RWPE2 (cell line): ENCODE results near the gene PSAP.

Experiments
- ATAC-seq: fragments of 200-7000 bp; cut with Tn5 transposase; 3 replicates; pipeline ENCODE4 v1.9.1; 2021; ENCODE audit warnings: low read depth
- DNase-seq: peaks from one replicate; pipeline ENCODE4 v3.0.0-alpha.2; 2020; ENCODE audit warnings: low spot score
- H3K27ac ChIP-seq: fragments of 450-650 bp; 2 replicates; pipeline ENCODE4 v1.5.1; 2017; ENCODE audit warnings: mild to moderate bottlenecking; ENCODE audit not compliant: poor library complexity, severe bottlenecking
- H3K27me3 ChIP-seq: fragments of 250-450 bp; sonication (Bioruptor Pico); 2 replicates; pipeline ENCODE4 v1.5.1; 2021; ENCODE audit warnings: mild to moderate bottlenecking, moderate library complexity; ENCODE audit not compliant: insufficient read depth, poor library complexity, severe bottlenecking
- H3K36me3 ChIP-seq: fragments of 250-450 bp; sonication (Bioruptor Pico); 2 replicates; pipeline ENCODE4 v1.5.1; 2020; ENCODE audit warnings: low read depth, mild to moderate bottlenecking, moderate library complexity
- H3K4me1 ChIP-seq: fragments of 250-450 bp; sonication (Bioruptor Pico); 2 replicates; pipeline ENCODE4 v1.5.1; 2021; ENCODE audit warnings: mild to moderate bottlenecking, moderate library complexity; ENCODE audit not compliant: insufficient read depth, poor library complexity, severe bottlenecking
- H3K4me3 ChIP-seq: fragments of 250-450 bp; sonication (Bioruptor Pico); 2 replicates; pipeline ENCODE4 v1.5.1; 2021; ENCODE audit warnings: mild to moderate bottlenecking, moderate library complexity; ENCODE audit not compliant: severe bottlenecking
- H3K9me3 ChIP-seq: fragments of 250-450 bp; sonication (Bioruptor Pico); 2 replicates; pipeline ENCODE4 v1.5.1; 2021; ENCODE audit warnings: mild to moderate bottlenecking, moderate library complexity; ENCODE audit not compliant: severe bottlenecking
- TF ChIP-seq, protein P1 (sequence below): fragments of 450-650 bp; IDR thresholded peaks from one replicate; pipeline ENCODE4 v1.5.1; 2017; ENCODE audit warnings: mild to moderate bottlenecking, moderate library complexity; ENCODE audit not compliant: poor library complexity, severe bottlenecking

The PSAP gene

DNA sequence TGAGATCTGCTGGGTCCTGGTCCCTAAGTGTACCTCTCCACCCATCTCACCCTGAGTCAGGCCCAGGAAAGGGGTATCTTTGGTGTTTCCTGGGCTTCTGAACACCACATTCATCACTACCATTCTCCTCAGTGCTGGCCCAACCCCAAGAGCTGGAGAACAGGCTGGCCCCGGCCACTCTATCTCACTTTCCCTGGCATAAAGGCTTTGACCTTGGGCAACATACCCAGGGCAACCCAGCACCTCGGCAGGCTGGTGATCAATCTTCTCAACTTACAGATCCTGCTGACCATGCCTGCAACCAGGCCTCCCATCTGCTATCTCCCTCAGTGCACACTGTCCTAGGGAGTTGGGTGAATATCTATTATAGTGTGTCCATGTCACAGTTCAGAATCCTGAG, 79.8 kb downstream of the PSAP start:
- ATAC-seq (no peak), DNase-seq (no peak)
- Histone ChIP-seq H3K27me3 (no peaks in the 10 kb centered on the region), H3K9me3 (no peaks in the 10 kb centered on the region), H3K27ac (peak overlapping the region; percentile 27), H3K4me1 (peaks cover 52% of the 10 kb centered on the region), H3K4me3 (no peak overlapping the region), H3K36me3 (no peaks in the 10 kb centered on the region)
- TF ChIP-seq, protein P1, sequence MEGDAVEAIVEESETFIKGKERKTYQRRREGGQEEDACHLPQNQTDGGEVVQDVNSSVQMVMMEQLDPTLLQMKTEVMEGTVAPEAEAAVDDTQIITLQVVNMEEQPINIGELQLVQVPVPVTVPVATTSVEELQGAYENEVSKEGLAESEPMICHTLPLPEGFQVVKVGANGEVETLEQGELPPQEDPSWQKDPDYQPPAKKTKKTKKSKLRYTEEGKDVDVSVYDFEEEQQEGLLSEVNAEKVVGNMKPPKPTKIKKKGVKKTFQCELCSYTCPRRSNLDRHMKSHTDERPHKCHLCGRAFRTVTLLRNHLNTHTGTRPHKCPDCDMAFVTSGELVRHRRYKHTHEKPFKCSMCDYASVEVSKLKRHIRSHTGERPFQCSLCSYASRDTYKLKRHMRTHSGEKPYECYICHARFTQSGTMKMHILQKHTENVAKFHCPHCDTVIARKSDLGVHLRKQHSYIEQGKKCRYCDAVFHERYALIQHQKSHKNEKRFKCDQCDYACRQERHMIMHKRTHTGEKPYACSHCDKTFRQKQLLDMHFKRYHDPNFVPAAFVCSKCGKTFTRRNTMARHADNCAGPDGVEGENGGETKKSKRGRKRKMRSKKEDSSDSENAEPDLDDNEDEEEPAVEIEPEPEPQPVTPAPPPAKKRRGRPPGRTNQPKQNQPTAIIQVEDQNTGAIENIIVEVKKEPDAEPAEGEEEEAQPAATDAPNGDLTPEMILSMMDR = no peak

DNA sequence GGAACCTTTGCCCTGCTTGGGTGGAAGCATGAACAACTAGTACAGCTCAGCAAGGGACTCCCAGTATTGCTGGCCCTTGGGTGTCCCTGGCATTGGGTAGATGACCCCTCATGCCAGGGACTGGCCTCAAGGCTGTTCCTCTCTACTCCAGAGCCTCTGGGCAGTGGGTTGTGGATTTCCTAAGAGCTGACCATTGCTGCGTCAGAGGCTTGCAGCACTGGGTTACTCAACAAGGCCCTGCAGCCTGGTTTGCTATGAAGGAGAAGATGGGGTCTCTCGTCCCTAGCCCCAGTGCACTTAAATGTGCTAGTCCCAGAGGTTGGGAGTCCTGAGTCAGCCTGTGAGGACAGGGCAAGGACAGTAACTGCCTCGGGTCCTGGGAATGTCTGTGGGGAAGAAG, 80.3 kb downstream of the PSAP start:
- Histone ChIP-seq H3K27ac (peak overlapping the region; percentile 27), H3K36me3 (no peaks in the 10 kb centered on the region), H3K9me3 (no peaks in the 10 kb centered on the region), H3K4me1 (peaks cover 56% of the 10 kb centered on the region), H3K4me3 (no peak overlapping the region), H3K27me3 (no peaks in the 10 kb centered on the region)
- DNase-seq (no peak), ATAC-seq (no peak)
- TF ChIP-seq, protein P1 = no peak

DNA sequence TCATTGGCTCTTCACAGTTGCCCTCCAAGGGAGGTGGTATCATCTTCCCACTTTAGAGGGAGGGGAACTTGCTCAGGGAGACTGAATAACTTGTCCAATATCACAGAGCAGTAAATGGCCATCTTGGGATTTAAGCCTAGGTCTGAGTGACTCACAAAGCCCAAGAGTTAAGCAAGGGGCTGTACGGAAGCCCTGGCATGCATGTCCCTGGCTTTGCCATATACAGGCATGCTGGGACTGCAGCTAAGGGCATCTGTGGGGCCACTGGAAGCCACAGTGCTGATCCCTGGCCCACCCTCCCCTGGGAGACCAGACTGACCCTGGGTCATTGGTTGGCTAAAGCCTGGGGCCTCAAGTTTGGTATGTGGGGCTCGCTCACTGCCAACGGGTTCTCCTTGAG, 80.8 kb downstream of the PSAP start:
- no peaks in the 10 kb centered on the region for H3K27me3 ChIP-seq
- TF ChIP-seq, protein P1 = no peak
- no peak for DNase-seq
- H3K4me3 ChIP-seq = no peak overlapping the region
- H3K4me1 ChIP-seq = peaks cover 57% of the 10 kb centered on the region
- no peaks in the 10 kb centered on the region for H3K9me3 ChIP-seq
- no peak overlapping the region for H3K27ac ChIP-seq
- no peak for ATAC-seq
- no peaks in the 10 kb centered on the region for H3K36me3 ChIP-seq

DNA sequence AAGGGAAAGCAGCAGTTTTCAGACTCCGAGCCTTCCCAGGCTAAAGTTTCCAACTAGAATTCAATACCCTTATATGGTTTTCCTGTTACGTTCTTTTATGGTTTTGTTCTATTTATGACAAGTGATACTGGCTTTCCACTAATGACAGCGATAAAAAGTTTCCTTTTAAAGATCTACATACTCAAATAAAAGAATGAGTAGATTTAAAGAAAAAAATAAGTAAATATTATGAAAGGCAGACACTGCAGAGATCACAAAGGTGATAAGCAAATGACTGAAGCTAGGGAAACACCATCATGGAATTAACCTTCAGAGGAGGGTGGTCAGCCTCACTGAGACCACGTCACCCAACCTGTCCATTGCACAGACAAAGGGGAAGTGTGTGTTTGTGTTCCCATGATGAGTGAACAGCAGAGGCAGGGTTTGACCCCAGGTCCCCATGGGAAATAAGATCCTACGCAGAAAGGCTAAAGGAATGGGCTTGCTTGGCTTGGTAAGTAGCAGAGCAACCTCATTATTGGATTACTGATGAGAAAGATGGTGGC, 81.7 kb downstream of the PSAP start:
- H3K27me3 ChIP-seq = no peaks in the 10 kb centered on the region
- ATAC-seq (no peak), DNase-seq (no peak)
- TF ChIP-seq, protein P1 = no peak
- H3K4me1 ChIP-seq = peaks cover 53% of the 10 kb centered on the region
- no peaks in the 10 kb centered on the region for H3K9me3 ChIP-seq
- peak overlapping the region; percentile 87 for H3K27ac ChIP-seq
- H3K36me3 ChIP-seq = no peaks in the 10 kb centered on the region
- H3K4me3 ChIP-seq = peak overlapping the region; percentile 8

DNA sequence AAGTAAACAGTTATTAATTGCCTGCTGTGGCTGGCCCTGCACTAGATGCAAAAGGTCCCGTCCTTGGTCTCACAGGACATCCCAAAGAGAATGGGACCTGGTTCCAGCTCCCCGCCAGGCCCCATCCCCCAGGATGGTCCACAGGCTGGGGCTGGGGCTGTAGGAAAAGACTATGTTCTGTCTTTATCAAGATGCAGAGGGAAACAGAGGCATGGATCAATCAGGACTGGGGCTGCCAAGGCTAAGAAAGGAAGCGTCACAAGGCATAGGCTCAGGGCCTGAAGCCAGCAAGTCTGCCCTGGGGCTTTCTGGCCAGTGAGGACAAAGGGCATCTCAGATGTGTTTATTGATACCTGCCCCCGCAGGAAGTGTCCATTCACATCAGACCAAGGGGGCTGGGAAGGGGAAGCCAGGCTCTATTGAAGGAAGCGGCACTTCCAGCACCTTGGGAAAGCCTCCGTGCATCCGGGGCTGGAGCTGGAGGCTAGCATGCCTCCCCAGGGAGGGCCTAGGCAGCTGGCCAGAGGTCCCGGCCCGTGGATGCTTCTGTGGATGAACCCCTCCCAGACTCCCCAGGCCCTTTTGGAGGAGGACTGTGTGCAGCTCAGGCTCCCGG, 83.5 kb downstream of the PSAP start:
- H3K27me3 ChIP-seq = no peaks in the 10 kb centered on the region
- DNase-seq (no peak), ATAC-seq (no peak)
- H3K4me3 ChIP-seq = no peak overlapping the region
- H3K9me3 ChIP-seq = no peaks in the 10 kb centered on the region
- H3K4me1 ChIP-seq = peaks cover 42% of the 10 kb centered on the region
- peak overlapping the region; percentile 87 for H3K27ac ChIP-seq
- TF ChIP-seq, protein P1 = no peak
- H3K36me3 ChIP-seq = no peaks in the 10 kb centered on the region
